SK-N-SH (cell line): ENCODE measurements around the gene SH3D21. TPM values are rescaled to one million over a fixed set of nuclear protein-coding genes. Genes with fewer than 3 reads are reported as not detected.

ENCODE experiments used
- CTCF ChIA-PET: fragments of 300-600, 350-600 bp; formaldehyde crosslinking; extraction: SDS; loops from one replicate; lab custom pipeline; 2021; lab: Yijun Ruan, JAX
- POLR2A ChIA-PET: fragments of 350-600 bp; sonication (Branson Sonifier 250); formaldehyde crosslinking; extraction: SDS; loops from one replicate; lab custom pipeline; 2020; ENCODE audit warnings: antibody characterized with exemption, inconsistent platforms; lab: Yijun Ruan, JAX
- DNase-seq: peaks from one replicate; pipeline ENCODE4 v3.0.0; 2012
- H2AFZ ChIP-seq: fragments of 200-600 bp; sonication (generic); 2 replicates; pipeline ENCODE4 v1.8.1; 2016; ENCODE audit warnings: antibody characterized with exemption, mild to moderate bottlenecking, low read depth
- H3F3A ChIP-seq: fragments of 200-600 bp; sonication (generic); replicated peaks from 2 replicates; pipeline ENCODE3; 2016; ENCODE audit warnings: antibody characterized with exemption, mild to moderate bottlenecking; ENCODE audit not compliant: insufficient read depth
- H3K27ac ChIP-seq, 2 experiments: fragments of 200-500 bp in 1 of 2; fragments of 200-600 bp in 1 of 2; sonication (Bioruptor generic) in 1 of 2; sonication (generic), shearing (Covaris generic) in 1 of 2; 2 replicates each; pipeline versions ENCODE4 v1.5.1 to v1.6.1; 2014 to 2016; ENCODE audit warnings: low read depth in 2 of 2, inconsistent platforms in 1 of 2, low read length in 1 of 2, mild to moderate bottlenecking in 1 of 2, mixed read lengths in 1 of 2
- H3K27me3 ChIP-seq: fragments of 200-600 bp; sonication (generic), shearing (Covaris generic); 2 replicates; pipeline ENCODE4 v1.6.1; 2016; ENCODE audit warnings: mixed run types; ENCODE audit not compliant: insufficient read depth
- H3K36me3 ChIP-seq, 2 experiments: fragments of 200-500 bp in 1 of 2; fragments of 200-600 bp in 1 of 2; sonication (Bioruptor generic) in 1 of 2; sonication (generic) in 1 of 2; replicated peaks in 1 of 2; 2 replicates each; pipeline versions ENCODE3 to v1.5.1; 2014 to 2016; ENCODE audit warnings: low read length in 1 of 2, mild to moderate bottlenecking in 1 of 2; ENCODE audit not compliant: insufficient read depth in 2 of 2, control insufficient read depth in 1 of 2
- H3K4me1 ChIP-seq, 2 experiments: fragments of 200-500 bp in 1 of 2; fragments of 200-600 bp in 1 of 2; sonication (Bioruptor generic) in 1 of 2; sonication (generic), shearing (Covaris generic) in 1 of 2; 2 replicates each; pipeline versions ENCODE4 v1.5.1 to v1.6.1; 2014 to 2016; ENCODE audit warnings: low read depth in 1 of 2, low read length in 1 of 2, mixed run types in 1 of 2; ENCODE audit not compliant: insufficient read depth in 2 of 2, control insufficient read depth in 1 of 2
- H3K4me2 ChIP-seq: fragments of 200-600 bp; sonication (generic), shearing (Covaris generic); 2 replicates; pipeline ENCODE4 v1.6.1; 2017; ENCODE audit warnings: mixed run types
- H3K4me3 ChIP-seq, 2 experiments: fragments of 200-500 bp in 1 of 2; fragments of 200-600 bp in 1 of 2; sonication (Bioruptor generic) in 1 of 2; sonication (generic), shearing (Covaris generic) in 1 of 2; 2 replicates each; pipeline versions ENCODE4 v1.5.1 to v1.8.1; 2014 to 2016; ENCODE audit warnings: low read depth in 2 of 2, inconsistent platforms in 1 of 2, low read length in 1 of 2, mild to moderate bottlenecking in 1 of 2, mixed read lengths in 1 of 2, moderate library complexity in 1 of 2
- H3K79me2 ChIP-seq: fragments of 200-600 bp; sonication (generic); 2 replicates; pipeline ENCODE4 v1.8.1; 2017; ENCODE audit warnings: mild to moderate bottlenecking; ENCODE audit not compliant: insufficient read depth
- H3K9ac ChIP-seq: fragments of 200-600 bp; sonication (generic); 2 replicates; pipeline ENCODE4 v1.6.1; 2017; ENCODE audit warnings: mixed run types
- H3K9me2 ChIP-seq: fragments of 200-600 bp; sonication (generic); 2 replicates; pipeline ENCODE4 v1.6.1; 2017; ENCODE audit warnings: mixed run types
- H3K9me3 ChIP-seq: fragments of 200-600 bp; sonication (generic); 2 replicates; pipeline ENCODE4 v1.6.1; 2017; ENCODE audit warnings: mixed run types, mild to moderate bottlenecking, moderate library complexity
- H4K20me1 ChIP-seq: fragments of 200-600 bp; sonication (generic); 2 replicates; pipeline ENCODE4 v1.6.1; 2017; ENCODE audit warnings: mild to moderate bottlenecking, mixed run types; ENCODE audit not compliant: insufficient read depth
- CHD2 ChIP-seq: fragments of 150-350 bp; IDR thresholded peaks from 2 replicates; pipeline ENCODE4 v1.6.1; 2018; ENCODE audit warnings: low read length; ENCODE audit not compliant: partially characterized antibody
- FOSL2 ChIP-seq: IDR thresholded peaks from 2 replicates; pipeline ENCODE4 v1.4.0; 2012; ENCODE audit warnings: low read depth, mild to moderate bottlenecking, moderate library complexity, borderline replicate concordance
- GABPA ChIP-seq: IDR thresholded peaks from 2 replicates; pipeline ENCODE4 v1.4.0; 2012; ENCODE audit warnings: low read depth, mild to moderate bottlenecking
- IRF3 ChIP-seq: fragments of 150-350 bp; IDR thresholded peaks from 2 replicates; pipeline ENCODE4 v1.6.1; 2016; ENCODE audit warnings: mild to moderate bottlenecking, low read depth, low read length
- JUND ChIP-seq: IDR thresholded peaks from 2 replicates; pipeline ENCODE4 v1.4.0; 2012
- MEF2A ChIP-seq: IDR thresholded peaks from 2 replicates; pipeline ENCODE4 v1.4.0; 2012; ENCODE audit warnings: low read depth, borderline replicate concordance
- MXI1 ChIP-seq: IDR thresholded peaks from 2 replicates; pipeline ENCODE4 v1.6.1; 2012; ENCODE audit warnings: mild to moderate bottlenecking, low read depth, low read length, improper control_type of control experiment
- NFIC ChIP-seq: IDR thresholded peaks from 2 replicates; pipeline ENCODE4 v1.4.0; 2012; ENCODE audit warnings: borderline replicate concordance
- PBX3 ChIP-seq: IDR thresholded peaks from 2 replicates; pipeline ENCODE4; 2012
- POLR2AphosphoS5 ChIP-seq: IDR thresholded peaks from 2 replicates; pipeline ENCODE4 v1.6.1; 2012; ENCODE audit warnings: low read depth, low read length
- RAD21 ChIP-seq: IDR thresholded peaks from 2 replicates; pipeline ENCODE4 v1.6.1; 2012; ENCODE audit warnings: mild to moderate bottlenecking, low read length
- REST ChIP-seq: IDR thresholded peaks from 2 replicates; pipeline ENCODE4 v1.6.1; 2012; ENCODE audit warnings: mild to moderate bottlenecking, low read depth, low read length, moderate library complexity
- RFX5 ChIP-seq: IDR thresholded peaks from 2 replicates; pipeline ENCODE4 v1.6.1; 2012; ENCODE audit warnings: mild to moderate bottlenecking, improper control_type of control experiment, low read length
- SIN3A ChIP-seq: IDR thresholded peaks from 2 replicates; pipeline ENCODE4 v1.6.1; 2012; ENCODE audit warnings: low read depth, mild to moderate bottlenecking, low read length, moderate library complexity, borderline replicate concordance
- TAF1 ChIP-seq: IDR thresholded peaks from 2 replicates; pipeline ENCODE4 v1.6.1; 2012; ENCODE audit warnings: low read depth, mild to moderate bottlenecking, low read length, moderate library complexity, borderline replicate concordance
- TCF12 ChIP-seq: IDR thresholded peaks from 2 replicates; pipeline ENCODE4 v1.4.0; 2012
- TEAD4 ChIP-seq: IDR thresholded peaks from 2 replicates; pipeline ENCODE4 v1.4.0; 2012; ENCODE audit warnings: mild to moderate bottlenecking, borderline replicate concordance; ENCODE audit not compliant: insufficient read depth
- USF1 ChIP-seq: IDR thresholded peaks from 2 replicates; pipeline ENCODE4 v1.4.0; 2012; ENCODE audit warnings: low read depth, borderline replicate concordance
- USF2 ChIP-seq: fragments of 150-350 bp; IDR thresholded peaks from 2 replicates; pipeline ENCODE4 v1.6.1; 2017; ENCODE audit warnings: antibody characterized with exemption, low read length, low read depth, borderline replicate concordance
- WGBS: methylation state at CpG from one replicate; pipeline ENCODE4 v1.1.6; 2017; ENCODE audit warnings: low lambda C conversion rate; 5-methylcytosine and 5-hydroxymethylcytosine counted together
- polyA plus RNA-seq, 3 experiments: library from polyadenylated mRNA; depleted of rRNA; stranded (reverse); fragments of >200 nt; gene quantifications; 2 replicates each; pipeline ENCODE4 v1.2.3, GENCODE V29; 2012

SH3D21 gene
- polyA plus RNA-seq, 1 of the 3 experiments (the other 2 are of a cell fraction), result 1.6 TPM

GRCh38 chr1:36349241-36349671 lies 43.1 kb downstream of the SH3D21 start:
- Histone ChIP-seq H3K27me3 (no peaks in the 10 kb centered on the region), H3K9me2 (no peaks in the 10 kb centered on the region), H3K4me1 (peaks cover 32 to 50% of the 10 kb centered on the region in 2 experiments), H3K79me2 (peaks cover 22% of the 10 kb centered on the region; the same call in 1 of the 2 replicates), H3K4me2 (peak overlapping the region; percentile 34), H3K9ac (peak overlapping the region; percentile 86; the same call in 1 of the 2 replicates), H3K9me3 (no peaks in the 10 kb centered on the region), H3F3A (peaks cover 48% of the 10 kb centered on the region), H3K27ac (peak overlapping the region in 1 of 2 experiments; percentile 100; a peak in 3 of 4 replicates), H3K36me3 (peaks cover 30 to 50% of the 10 kb centered on the region in 2 experiments), H2AFZ (no peak overlapping the region), H4K20me1 (no peaks in the 10 kb centered on the region), H3K4me3 (no peak overlapping the region)
- CTCF ChIA-PET, result interaction anchor here (1.8 to 7.4 kb wide), 2 partner anchors 18 to 71 kb away, joined by 4 to 86 read pairs; no protein-coding TSS in a partner anchor
- no peak for DNase-seq
- POLR2A ChIA-PET, result no interaction called here
- no peak for TF ChIP-seq SIN3A
- TF ChIP-seq FOSL2, result peak; percentile 43; the same call in 1 of the 2 replicates
- TF ChIP-seq RAD21, result no peak
- TF ChIP-seq PBX3, result peak; percentile 41
- TF ChIP-seq TCF12, result peak; percentile 46
- TF ChIP-seq JUND, result peak; percentile 28; the same call in 1 of the 2 replicates
- 73% methylated on average over 5 of the region's 7 CpGs for WGBS

- H3K9me3 ChIP-seq, result no peaks in the 10 kb centered on the region
- ChIA-PET POLR2A (no interaction called here), CTCF (interaction anchor here (1.8 to 7.4 kb wide), 3 partner anchors 8 to 70 kb away, joined by 4 to 86 read pairs (median 41); no protein-coding TSS in a partner anchor)
- no peak for DNase-seq
- H3K9ac ChIP-seq, result peak overlapping the region; percentile 86
- peaks cover 22% of the 10 kb centered on the region; the same call in 1 of the 2 replicates for H3K79me2 ChIP-seq
- no peak overlapping the region for H2AFZ ChIP-seq
- H3K27ac ChIP-seq, result peak overlapping the region; percentile 96 to 100
- peaks cover 30 to 53% of the 10 kb centered on the region in 2 experiments for H3K36me3 ChIP-seq
- H3K27me3 ChIP-seq, result no peaks in the 10 kb centered on the region
- TF ChIP-seq USF1 (no peak), JUND (no peak), POLR2AphosphoS5 (no peak), CHD2 (no peak), FOSL2 (no peak), NFIC (no peak), SIN3A (no peak), TCF12 (no peak), TAF1 (no peak), MXI1 (no peak), RFX5 (no peak), REST (no peak), GABPA (no peak), MEF2A (no peak), TEAD4 (no peak), IRF3 (no peak), USF2 (no peak)
- H3K4me1 ChIP-seq, result peaks cover 32 to 50% of the 10 kb centered on the region in 2 experiments
- H3K4me2 ChIP-seq, result peak overlapping the region; percentile 80
- H4K20me1 ChIP-seq, result no peaks in the 10 kb centered on the region
- no peaks in the 10 kb centered on the region for H3K9me2 ChIP-seq
- peaks cover 44% of the 10 kb centered on the region for H3F3A ChIP-seq
- WGBS, result 59% methylated on average over 10 of the region's 16 CpGs
- H3K4me3 ChIP-seq, result no peak overlapping the region
These were observed 43.7 kb downstream of the SH3D21 start for GRCh38 chr1:36349839-36350238.
